ENCODE data around the gene PLAGL2. TPM values are rescaled to one million over a fixed set of nuclear protein-coding genes. Genes with fewer than 3 reads are reported as not detected.

PLAGL2 gene, protein sequence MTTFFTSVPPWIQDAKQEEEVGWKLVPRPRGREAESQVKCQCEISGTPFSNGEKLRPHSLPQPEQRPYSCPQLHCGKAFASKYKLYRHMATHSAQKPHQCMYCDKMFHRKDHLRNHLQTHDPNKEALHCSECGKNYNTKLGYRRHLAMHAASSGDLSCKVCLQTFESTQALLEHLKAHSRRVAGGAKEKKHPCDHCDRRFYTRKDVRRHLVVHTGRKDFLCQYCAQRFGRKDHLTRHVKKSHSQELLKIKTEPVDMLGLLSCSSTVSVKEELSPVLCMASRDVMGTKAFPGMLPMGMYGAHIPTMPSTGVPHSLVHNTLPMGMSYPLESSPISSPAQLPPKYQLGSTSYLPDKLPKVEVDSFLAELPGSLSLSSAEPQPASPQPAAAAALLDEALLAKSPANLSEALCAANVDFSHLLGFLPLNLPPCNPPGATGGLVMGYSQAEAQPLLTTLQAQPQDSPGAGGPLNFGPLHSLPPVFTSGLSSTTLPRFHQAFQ
- total RNA-seq = 4.2 and 5.5 TPM in 2 replicates

DNA sequence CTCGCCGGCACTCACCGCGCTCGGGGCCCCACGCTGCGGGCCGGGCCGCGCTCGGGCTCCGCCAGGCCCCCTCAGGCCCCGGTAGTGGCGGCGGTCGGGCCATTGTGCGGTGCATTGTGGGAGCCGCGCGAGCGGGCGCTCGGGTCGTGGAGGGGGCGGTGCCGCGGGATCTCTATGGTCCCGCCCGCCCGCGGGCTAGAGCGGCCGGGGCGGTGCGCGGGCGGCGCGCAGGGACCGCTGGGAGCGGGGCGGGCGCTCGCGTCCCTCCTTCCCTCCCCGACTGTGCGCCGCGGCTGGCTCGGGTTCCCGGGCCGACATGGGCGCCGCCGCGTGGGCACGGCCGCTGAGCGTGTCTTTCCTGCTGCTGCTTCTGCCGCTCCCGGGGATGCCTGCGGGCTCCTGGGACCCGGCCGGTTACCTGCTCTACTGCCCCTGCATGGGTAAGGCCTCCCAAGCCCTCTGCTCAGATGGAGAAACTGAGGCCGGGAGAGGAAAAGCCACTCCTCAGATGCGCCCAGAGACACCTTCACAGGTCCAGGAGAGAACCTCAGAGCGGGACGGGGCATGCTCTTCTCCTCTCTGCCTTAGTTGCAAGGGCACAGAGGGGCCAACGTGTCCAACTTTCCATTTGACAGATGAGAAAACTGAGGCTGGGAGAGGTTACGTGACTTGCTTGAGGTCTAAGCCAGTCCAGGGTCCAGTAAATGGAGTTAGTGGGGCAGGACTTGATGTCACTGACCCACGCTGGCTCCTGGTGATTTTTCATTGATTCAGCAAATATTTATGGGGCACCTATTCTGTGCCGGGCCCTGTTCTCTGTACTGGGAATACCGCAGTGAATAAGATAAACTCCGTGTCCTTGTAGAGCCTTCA is at the start of gene PLAGL2, which contains the start of gene POFUT1:
Gene PLAGL2 (minus strand): TSS at position 118 of the 873 bp plus-strand sequence. CDS start 5,565 bp downstream, outside the sequence.
Gene POFUT1 (plus strand): TSS at position 255 of the 873 bp plus-strand sequence. CDS start 62 bp downstream, at position 317.

Other genes with a start within 250 kb of the PLAGL2 start
- not detected in 2 replicates for gene XKR7, start 239.6 kb downstream of the PLAGL2 start, total RNA-seq
- not detected in 2 replicates for gene CCM2L, start 197.3 kb downstream of the PLAGL2 start, total RNA-seq
- not detected in 2 replicates for gene HCK, start 155.5 kb downstream of the PLAGL2 start, total RNA-seq
- 30.5 and 36.3 TPM in 2 replicates for gene TM9SF4, start 98.0 kb downstream of the PLAGL2 start, total RNA-seq
- gene POFUT1, start 137 bp upstream of the PLAGL2 start, total RNA-seq = 36.5 and 37.8 TPM in 2 replicates
- 16.0 and 17.4 TPM in 2 replicates for gene KIF3B, start 69.9 kb upstream of the PLAGL2 start, total RNA-seq
- 20.2 and 23.8 TPM in 2 replicates for gene ASXL1, start 150.6 kb upstream of the PLAGL2 start, total RNA-seq